Endothelial cell of umbilical vein (primary cell): ENCODE data around the gene PKD2.

Source experiments
- EZH2 ChIP-seq: IDR thresholded peaks from 2 replicates; pipeline ENCODE4 v1.6.1; 2012; ENCODE audit warnings: borderline replicate concordance, low read depth, mild to moderate bottlenecking, moderate library complexity, low read length, inconsistent platforms; ENCODE audit not compliant: severe bottlenecking
- FOS ChIP-seq: IDR thresholded peaks from 2 replicates; pipeline ENCODE4 v1.6.1; 2011; ENCODE audit warnings: mild to moderate bottlenecking, low read length, moderate library complexity, borderline replicate concordance; ENCODE audit not compliant: insufficient read depth
- GATA2 ChIP-seq: IDR thresholded peaks from 2 replicates; pipeline ENCODE4 v1.7.0; 2011; ENCODE audit warnings: low read depth, mild to moderate bottlenecking, moderate library complexity, mixed read lengths, low read length; ENCODE audit not compliant: insufficient read length, insufficient read depth
- POLR2A ChIP-seq: IDR thresholded peaks from 2 replicates; pipeline ENCODE4 v1.6.1; 2012; ENCODE audit warnings: low read depth, mild to moderate bottlenecking, control low read depth, low read length
- POLR2AphosphoS5 ChIP-seq: IDR thresholded peaks from 2 replicates; pipeline ENCODE4 v1.6.1; 2012; ENCODE audit warnings: low read depth, mild to moderate bottlenecking, control low read depth, low read length, moderate library complexity; ENCODE audit not compliant: insufficient read depth
- TF ChIP-seq, protein P1 (sequence below), 2 donors: IDR thresholded peaks; 1 replicate in 1 of 2; 2 replicates in 1 of 2; pipeline ENCODE4 v1.5.1; 2011; ENCODE audit warnings: low read length in 2 of 2, mild to moderate bottlenecking in 2 of 2, moderate library complexity in 2 of 2, control low read depth in 1 of 2, inconsistent platforms in 1 of 2, low read depth in 1 of 2; ENCODE audit not compliant: insufficient read depth in 1 of 2; ENCODE audit errors: extremely low read depth in 1 of 2
- TF ChIP-seq, protein P2 (sequence below): IDR thresholded peaks from 2 replicates; pipeline ENCODE4 v1.6.1; 2011; ENCODE audit not compliant: insufficient read depth, insufficient read length

DNA sequence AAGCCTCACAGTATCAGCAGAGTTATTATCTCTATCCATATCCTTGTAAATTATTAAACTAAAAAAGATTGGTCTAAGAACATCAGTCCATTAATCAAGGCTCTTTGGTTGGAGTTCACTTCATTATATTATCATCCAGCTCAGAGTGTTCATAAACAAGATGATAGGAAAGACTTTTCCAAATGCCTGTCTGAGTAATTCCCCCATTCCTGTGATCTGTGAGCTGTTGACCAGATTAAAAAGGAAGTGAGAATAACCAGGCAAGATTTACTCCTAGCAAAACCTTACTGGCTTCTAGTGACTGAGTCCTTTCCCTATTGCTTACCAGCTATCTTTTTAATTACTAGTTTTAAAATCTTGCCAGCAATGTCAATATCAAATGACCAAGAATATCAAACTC, 14.9 kb downstream of the PKD2 start:
- TF ChIP-seq POLR2AphosphoS5 (no peak), POLR2A (no peak), GATA2 (no peak), EZH2 (no peak), FOS (no peak)
- TF ChIP-seq, protein P1, sequence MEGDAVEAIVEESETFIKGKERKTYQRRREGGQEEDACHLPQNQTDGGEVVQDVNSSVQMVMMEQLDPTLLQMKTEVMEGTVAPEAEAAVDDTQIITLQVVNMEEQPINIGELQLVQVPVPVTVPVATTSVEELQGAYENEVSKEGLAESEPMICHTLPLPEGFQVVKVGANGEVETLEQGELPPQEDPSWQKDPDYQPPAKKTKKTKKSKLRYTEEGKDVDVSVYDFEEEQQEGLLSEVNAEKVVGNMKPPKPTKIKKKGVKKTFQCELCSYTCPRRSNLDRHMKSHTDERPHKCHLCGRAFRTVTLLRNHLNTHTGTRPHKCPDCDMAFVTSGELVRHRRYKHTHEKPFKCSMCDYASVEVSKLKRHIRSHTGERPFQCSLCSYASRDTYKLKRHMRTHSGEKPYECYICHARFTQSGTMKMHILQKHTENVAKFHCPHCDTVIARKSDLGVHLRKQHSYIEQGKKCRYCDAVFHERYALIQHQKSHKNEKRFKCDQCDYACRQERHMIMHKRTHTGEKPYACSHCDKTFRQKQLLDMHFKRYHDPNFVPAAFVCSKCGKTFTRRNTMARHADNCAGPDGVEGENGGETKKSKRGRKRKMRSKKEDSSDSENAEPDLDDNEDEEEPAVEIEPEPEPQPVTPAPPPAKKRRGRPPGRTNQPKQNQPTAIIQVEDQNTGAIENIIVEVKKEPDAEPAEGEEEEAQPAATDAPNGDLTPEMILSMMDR (IDR thresholded peaks at IDR 0.05; ENCODE audit: extremely low read depth in 1 of 2, insufficient read depth in 1 of 2, low read depth in 1 of 2, low read length in 2 of 2), result no peak
- TF ChIP-seq, protein P2, sequence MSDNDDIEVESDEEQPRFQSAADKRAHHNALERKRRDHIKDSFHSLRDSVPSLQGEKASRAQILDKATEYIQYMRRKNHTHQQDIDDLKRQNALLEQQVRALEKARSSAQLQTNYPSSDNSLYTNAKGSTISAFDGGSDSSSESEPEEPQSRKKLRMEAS, result no peak
